GM12873 (cell line): Measurements from ENCODE around the gene PFKL.

Experiments used
- TF ChIP-seq, protein P1 (sequence below): IDR thresholded peaks from 2 replicates; pipeline ENCODE4 v1.5.1; 2012; ENCODE audit warnings: low read depth, mild to moderate bottlenecking, moderate library complexity, low read length, control low read depth; ENCODE audit not compliant: insufficient read depth; ENCODE audit errors: missing control alignments

PFKL gene

DNA sequence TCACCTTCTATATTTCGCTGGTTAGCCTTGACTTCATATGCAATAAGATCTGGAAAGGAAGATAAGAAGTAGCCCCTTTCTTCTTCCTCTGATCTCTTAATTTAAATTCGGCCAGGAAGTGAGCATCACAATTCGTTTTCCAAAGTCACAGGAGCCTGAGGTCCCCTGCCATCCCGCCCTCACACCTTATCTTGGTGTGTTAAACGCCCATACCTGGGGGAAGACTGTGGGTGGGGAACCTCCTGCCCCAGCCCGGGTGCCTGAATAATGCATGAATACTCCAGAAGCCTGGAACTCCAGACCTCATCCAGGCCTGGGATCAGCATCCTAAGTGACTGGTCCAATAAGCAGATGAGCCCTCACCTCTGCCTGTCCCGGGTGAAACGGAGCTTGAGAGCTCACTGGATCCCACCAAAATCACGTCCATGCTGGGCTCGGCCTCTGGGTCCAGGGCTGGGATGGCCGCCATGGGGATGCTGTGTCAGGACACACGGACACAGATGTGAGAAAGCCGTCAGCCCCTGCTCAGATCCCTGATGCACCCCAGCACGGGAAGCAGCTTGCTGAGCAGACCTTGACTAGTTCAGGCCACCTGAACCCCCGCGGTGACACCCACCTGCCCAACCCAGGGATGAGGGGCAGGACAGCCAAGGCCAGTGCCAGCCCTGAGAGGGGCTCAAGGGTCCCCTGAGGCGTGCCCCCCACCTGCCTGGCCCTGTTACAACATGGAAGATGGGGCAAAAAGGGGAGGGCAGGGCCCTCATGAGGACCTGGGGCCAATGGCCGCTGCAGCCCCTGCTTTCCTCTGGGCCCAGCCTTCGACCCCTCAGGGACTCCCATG is 38.8 kb upstream of the PFKL start:
- TF ChIP-seq, protein P1, sequence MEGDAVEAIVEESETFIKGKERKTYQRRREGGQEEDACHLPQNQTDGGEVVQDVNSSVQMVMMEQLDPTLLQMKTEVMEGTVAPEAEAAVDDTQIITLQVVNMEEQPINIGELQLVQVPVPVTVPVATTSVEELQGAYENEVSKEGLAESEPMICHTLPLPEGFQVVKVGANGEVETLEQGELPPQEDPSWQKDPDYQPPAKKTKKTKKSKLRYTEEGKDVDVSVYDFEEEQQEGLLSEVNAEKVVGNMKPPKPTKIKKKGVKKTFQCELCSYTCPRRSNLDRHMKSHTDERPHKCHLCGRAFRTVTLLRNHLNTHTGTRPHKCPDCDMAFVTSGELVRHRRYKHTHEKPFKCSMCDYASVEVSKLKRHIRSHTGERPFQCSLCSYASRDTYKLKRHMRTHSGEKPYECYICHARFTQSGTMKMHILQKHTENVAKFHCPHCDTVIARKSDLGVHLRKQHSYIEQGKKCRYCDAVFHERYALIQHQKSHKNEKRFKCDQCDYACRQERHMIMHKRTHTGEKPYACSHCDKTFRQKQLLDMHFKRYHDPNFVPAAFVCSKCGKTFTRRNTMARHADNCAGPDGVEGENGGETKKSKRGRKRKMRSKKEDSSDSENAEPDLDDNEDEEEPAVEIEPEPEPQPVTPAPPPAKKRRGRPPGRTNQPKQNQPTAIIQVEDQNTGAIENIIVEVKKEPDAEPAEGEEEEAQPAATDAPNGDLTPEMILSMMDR = no peak

DNA sequence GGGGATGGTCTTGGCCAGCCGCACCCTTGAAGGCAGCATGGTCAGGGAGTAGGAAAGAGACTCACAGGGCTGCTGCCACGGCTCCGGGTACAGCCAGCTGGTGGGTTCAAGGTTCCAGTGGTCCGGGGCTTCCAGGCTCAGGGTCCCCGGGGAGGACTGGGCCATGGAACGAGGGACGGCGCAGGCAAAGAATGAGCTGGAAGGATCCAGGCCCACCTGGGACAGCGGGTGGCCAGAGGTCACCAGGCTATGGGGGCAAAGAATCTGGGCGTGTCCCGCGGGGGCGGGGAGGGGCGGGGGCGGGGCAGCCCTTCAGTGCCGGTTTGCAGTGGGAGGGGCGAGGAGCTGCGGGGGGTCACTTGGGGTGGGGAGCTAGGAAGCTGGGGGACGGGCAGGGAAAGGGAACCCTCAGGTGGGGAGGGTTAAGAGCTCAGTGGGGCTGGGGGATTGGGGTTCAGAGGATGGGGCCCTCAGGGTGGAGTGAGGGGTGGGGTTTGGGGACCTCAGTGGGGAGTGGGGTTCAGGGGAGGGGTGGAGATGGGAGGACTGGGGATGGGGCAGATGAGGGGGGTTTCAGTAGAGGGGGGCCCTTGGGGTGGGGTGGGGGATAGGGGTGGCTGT is 38.1 kb upstream of the PFKL start, which contains the start of gene DNMT3L:
DNMT3L (minus strand) TSS at position 223 of the 621 bp plus-strand sequence. CDS start 638 bp downstream, outside the sequence.
- TF ChIP-seq, protein P1 = no peak

DNA sequence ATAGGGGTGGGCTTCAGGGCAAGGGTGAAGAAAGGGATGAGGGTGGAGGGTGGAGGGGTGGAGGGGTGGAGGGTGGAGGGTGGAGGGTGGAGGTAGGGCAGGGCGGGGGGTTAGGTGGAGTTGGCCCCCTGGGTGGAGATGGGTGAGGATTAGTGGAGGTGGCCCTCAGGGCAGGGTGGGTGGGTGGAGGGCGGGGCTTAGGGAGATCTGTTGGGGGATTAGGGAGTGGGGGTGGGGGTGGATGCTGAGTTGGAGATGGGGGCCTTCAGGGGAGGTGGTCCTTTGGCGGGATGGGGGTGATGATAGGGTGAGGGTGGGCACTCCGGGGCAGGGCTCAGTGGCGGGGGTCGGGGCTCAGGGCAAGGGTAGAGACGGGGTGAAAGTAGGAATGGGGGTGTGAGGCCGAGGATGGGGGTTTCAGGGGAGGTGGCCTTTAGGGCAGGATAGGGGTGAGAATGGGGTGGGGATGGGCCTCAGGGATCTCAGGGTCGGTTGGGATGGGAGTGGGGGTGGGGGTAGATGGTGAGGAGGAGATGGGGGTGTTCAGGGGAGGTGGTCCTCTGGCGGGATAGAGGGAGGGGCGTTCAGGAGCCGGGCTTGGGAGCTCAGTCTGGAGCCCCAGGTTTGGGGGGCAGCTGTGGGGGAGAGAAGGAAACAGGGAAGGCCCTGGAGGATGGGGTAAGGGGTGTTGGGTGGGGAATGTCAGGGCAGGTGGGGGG is 37.4 kb upstream of the PFKL start:
- TF ChIP-seq, protein P1 = no peak

DNA sequence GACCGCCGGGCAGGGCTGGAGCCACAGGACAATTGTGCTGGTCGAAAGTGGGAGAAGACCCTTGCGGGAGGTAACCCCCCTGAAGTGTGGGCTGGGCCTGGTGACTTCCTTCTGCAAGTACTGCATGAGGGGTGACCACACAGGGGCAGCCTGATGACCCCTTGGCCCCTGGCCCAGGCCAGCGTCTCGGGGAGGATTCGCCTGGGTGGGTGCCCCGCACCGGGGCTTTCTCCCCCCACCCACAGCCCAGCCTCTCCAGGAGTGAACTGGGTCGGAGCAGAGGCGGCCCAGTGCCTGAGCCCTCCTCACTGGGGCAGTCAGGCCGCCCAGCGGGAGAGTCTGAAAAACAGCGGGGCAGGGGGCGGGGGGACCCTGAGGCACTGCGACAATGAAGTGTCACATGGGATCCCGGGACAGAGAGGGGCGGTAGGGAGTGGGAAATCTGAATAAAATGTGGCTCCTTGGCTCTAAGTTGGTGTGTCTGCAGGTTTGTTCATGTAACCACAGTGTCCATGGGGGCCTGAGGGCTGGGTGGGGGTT is 36.6 kb upstream of the PFKL start:
- TF ChIP-seq, protein P1 = no peak

DNA sequence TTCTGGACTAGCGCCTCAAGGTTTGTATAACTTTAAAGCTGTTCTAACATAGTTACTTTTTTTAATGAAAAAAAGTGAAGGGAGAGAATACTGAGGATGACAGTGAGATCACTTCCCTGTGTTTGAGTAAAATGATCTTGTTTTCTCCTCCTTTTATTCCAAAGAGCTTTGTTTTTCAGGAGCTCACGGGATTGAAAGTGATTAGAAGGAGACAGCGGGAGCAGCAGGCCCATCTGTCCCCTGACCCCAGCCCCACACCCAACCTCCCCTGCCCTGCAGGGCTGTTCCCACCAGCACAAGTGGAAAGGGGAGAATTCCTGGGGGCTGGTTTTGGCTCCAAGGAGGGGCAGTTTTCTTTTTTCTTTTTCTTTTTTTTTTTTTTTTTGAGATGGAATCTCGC is 36.1 kb upstream of the PFKL start:
- TF ChIP-seq, protein P1 = no peak

DNA sequence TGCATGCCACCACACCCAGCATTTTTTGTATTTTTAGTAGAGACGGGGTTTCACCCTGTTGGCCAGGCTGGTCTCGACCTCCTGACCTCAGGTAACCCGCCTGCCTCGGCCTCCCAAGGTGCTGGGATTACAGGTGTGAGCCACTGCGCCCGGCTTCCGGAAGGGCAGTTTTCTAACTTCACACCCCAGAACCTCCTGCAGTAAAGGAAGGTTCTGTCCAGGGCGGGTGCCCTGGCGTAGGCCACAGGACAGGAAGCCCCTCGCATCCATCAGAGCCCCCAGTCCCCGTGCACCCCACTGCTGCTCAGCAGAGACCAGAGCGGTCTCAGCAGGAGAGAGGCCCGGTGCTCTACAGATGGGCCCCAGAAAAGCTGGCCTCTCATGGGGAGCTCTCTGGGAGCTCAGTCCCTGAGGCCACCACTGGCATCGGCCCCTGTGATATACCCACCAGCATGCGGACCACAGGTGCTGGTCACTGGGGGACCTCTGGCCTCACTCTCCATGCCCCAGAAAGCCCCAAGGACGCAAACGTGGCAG is 34.1 kb upstream of the PFKL start:
- TF ChIP-seq, protein P1 = no peak

DNA sequence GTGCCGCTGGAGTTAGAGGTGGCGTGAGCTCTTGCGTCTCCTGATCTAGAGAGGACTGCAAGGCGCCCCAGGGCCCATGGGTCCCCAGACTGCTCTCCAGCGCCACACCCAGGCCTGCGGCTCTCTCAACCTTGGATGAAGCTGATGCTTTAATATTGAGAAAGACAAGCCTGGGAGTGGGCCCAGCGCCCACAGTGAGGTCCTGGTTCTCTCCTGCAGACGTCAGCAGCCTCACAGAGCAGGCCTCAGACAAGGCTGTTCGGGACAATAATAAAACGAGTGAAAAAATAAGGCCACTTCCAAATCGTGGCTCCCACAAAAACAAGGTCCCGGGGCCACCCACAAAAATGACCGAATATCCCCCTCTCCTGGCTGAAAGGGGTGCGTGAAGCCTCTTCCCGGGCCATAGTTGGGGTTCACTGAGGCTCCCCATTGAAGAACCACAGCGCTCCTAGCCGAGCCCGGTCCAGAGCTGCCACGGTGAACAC is 32.2 kb upstream of the PFKL start:
- TF ChIP-seq, protein P1 = peak; percentile 53
